WTC11 (cell line): Measurements from ENCODE around the gene KCNJ15. TPM values are rescaled to one million over a fixed set of nuclear protein-coding genes. Genes with fewer than 3 reads are reported as not detected.

ENCODE experiments used
- ATAC-seq: fragments of 200-7000 bp; cut with Tn5 transposase; 2 replicates; pipeline ENCODE4 v1.10.0; 2021; ENCODE audit warnings: mild to moderate bottlenecking, moderate library complexity
- CTCF ChIA-PET: fragments of 300-600 bp; sonication (Branson Sonifier 250); formaldehyde crosslinking; loops from one replicate; lab custom pipeline; 2021; ENCODE audit warnings: antibody characterized with exemption; lab: Charles Lee
- POLR2A ChIA-PET: fragments of 350-600 bp; sonication (Branson Sonifier 250); formaldehyde crosslinking; loops from one replicate; lab custom pipeline; 2021; ENCODE audit warnings: antibody characterized with exemption; lab: Charles Lee
- DNase-seq: peaks from one replicate; pipeline ENCODE4 v3.0.0; 2021; ENCODE audit warnings: low spot score
- H3K27ac Mint-ChIP-seq: 2 replicates; pipeline ENCODE4 v1.8.0; 2021; ENCODE audit warnings: mixed read lengths
- H3K27me3 Mint-ChIP-seq: 2 replicates; pipeline ENCODE4 v1.8.0; 2021; ENCODE audit warnings: low read depth, mild to moderate bottlenecking, moderate library complexity, mixed read lengths
- H3K36me3 Mint-ChIP-seq: 2 replicates; pipeline ENCODE4 v1.8.0; 2021; ENCODE audit warnings: mixed read lengths
- H3K4me1 Mint-ChIP-seq: 2 replicates; pipeline ENCODE4 v1.8.0; 2022; ENCODE audit warnings: mixed read lengths
- H3K4me3 Mint-ChIP-seq: 2 replicates; pipeline ENCODE4 v1.8.0; 2021; ENCODE audit warnings: mild to moderate bottlenecking, moderate library complexity, mixed read lengths
- H3K9me3 Mint-ChIP-seq: 2 replicates; pipeline ENCODE4 v1.8.0; 2021; ENCODE audit warnings: mixed read lengths
- ATF1 ChIP-seq: sonication (generic); formaldehyde crosslinking; IDR thresholded peaks from 2 replicates; pipeline ENCODE4 v1.8.1; 2023; ENCODE audit warnings: mild to moderate bottlenecking, moderate library complexity, missing genetic modification reagents
- CREB1 ChIP-seq: sonication (generic); formaldehyde crosslinking; IDR thresholded peaks from 2 replicates; pipeline ENCODE4 v1.8.0; 2023; ENCODE audit warnings: mild to moderate bottlenecking, missing genetic modification reagents
- ETV6 ChIP-seq: sonication (generic); formaldehyde crosslinking; IDR thresholded peaks from 2 replicates; pipeline ENCODE4 v1.8.1; 2022; ENCODE audit warnings: mild to moderate bottlenecking, missing genetic modification reagents
- FOXJ3 ChIP-seq: sonication (generic); formaldehyde crosslinking; IDR thresholded peaks from 2 replicates; pipeline ENCODE4 v1.9.0; 2021; ENCODE audit warnings: missing genetic modification reagents, mild to moderate bottlenecking, borderline replicate concordance
- FOXK1 ChIP-seq: sonication (generic); formaldehyde crosslinking; IDR thresholded peaks from 2 replicates; pipeline ENCODE4 v1.8.0; 2022; ENCODE audit warnings: mild to moderate bottlenecking, moderate library complexity, missing genetic modification reagents
- KAT7 ChIP-seq: sonication (generic); formaldehyde crosslinking; IDR thresholded peaks from 2 replicates; pipeline ENCODE4 v1.8.1; 2023; ENCODE audit warnings: missing genetic modification reagents, mild to moderate bottlenecking, borderline replicate concordance
- NFE2L1 ChIP-seq: sonication (generic); formaldehyde crosslinking; IDR thresholded peaks from 2 replicates; pipeline ENCODE4 v1.8.1; 2023; ENCODE audit warnings: missing genetic modification reagents
- NR1H2 ChIP-seq: sonication (generic); formaldehyde crosslinking; IDR thresholded peaks from 2 replicates; pipeline ENCODE4 v1.9.0; 2021; ENCODE audit warnings: mild to moderate bottlenecking, moderate library complexity, missing genetic modification reagents
- NR2C2 ChIP-seq: sonication (generic); formaldehyde crosslinking; IDR thresholded peaks from 2 replicates; pipeline ENCODE4 v1.8.0; 2022; ENCODE audit warnings: mild to moderate bottlenecking, missing genetic modification reagents
- OVOL2 ChIP-seq: fragments of 250-450 bp; sonication (Bioruptor Pico); IDR thresholded peaks from 2 replicates; pipeline ENCODE4 v1.9.0; 2021; ENCODE audit warnings: mild to moderate bottlenecking, borderline replicate concordance
- PRRX2 ChIP-seq: fragments of 250-450 bp; sonication (Bioruptor Pico); IDR thresholded peaks from 2 replicates; pipeline ENCODE4 v1.8.0; 2021; ENCODE audit warnings: mild to moderate bottlenecking
- RELA ChIP-seq: sonication (generic); formaldehyde crosslinking; IDR thresholded peaks from 2 replicates; pipeline ENCODE4 v1.8.1; 2022; ENCODE audit warnings: missing genetic modification reagents, mild to moderate bottlenecking, borderline replicate concordance
- SMAD3 ChIP-seq: sonication (generic); formaldehyde crosslinking; IDR thresholded peaks from 2 replicates; pipeline ENCODE4 v1.8.0; 2022; ENCODE audit warnings: missing genetic modification reagents, mild to moderate bottlenecking, borderline replicate concordance
- SOX15 ChIP-seq: fragments of 250-450 bp; sonication (Bioruptor Pico); IDR thresholded peaks from 2 replicates; pipeline ENCODE4 v1.9.0; 2021; ENCODE audit warnings: mild to moderate bottlenecking
- TCF7 ChIP-seq: sonication (generic); formaldehyde crosslinking; IDR thresholded peaks from 2 replicates; pipeline ENCODE4 v1.8.0; 2022; ENCODE audit warnings: mild to moderate bottlenecking, low read depth, missing genetic modification reagents, moderate library complexity
- ZNF219 ChIP-seq: sonication (generic); formaldehyde crosslinking; IDR thresholded peaks from 2 replicates; pipeline ENCODE4 v1.8.0; 2023; ENCODE audit warnings: missing genetic modification reagents, mild to moderate bottlenecking, borderline replicate concordance
- ZNF317 ChIP-seq: sonication (generic); formaldehyde crosslinking; IDR thresholded peaks from 2 replicates; pipeline ENCODE4 v1.8.1; 2023; ENCODE audit warnings: low read depth, mild to moderate bottlenecking, moderate library complexity, missing genetic modification reagents, borderline replicate concordance
- ZNF396 ChIP-seq: fragments of 250-450 bp; sonication (Bioruptor Pico); IDR thresholded peaks from 2 replicates; pipeline ENCODE4 v1.8.0; 2021; ENCODE audit warnings: mild to moderate bottlenecking, moderate library complexity, borderline replicate concordance
- ZNF423 ChIP-seq: fragments of 250-450 bp; sonication (Bioruptor Pico); IDR thresholded peaks from 2 replicates; pipeline ENCODE4 v2.1.2; 2022; ENCODE audit warnings: mild to moderate bottlenecking, moderate library complexity
- total RNA-seq: library from RNA; stranded (reverse); gene quantifications from 3 replicates; pipeline ENCODE4 v1.2.3, GENCODE V29; 2021
- TF ChIP-seq, protein P1 (sequence below): sonication (generic); formaldehyde crosslinking; IDR thresholded peaks from 2 replicates; pipeline ENCODE4 v1.8.0; 2023; ENCODE audit warnings: missing genetic modification reagents, mild to moderate bottlenecking, borderline replicate concordance
- TF ChIP-seq, protein P2 (sequence below): fragments of 250-450 bp; sonication (Bioruptor Pico); IDR thresholded peaks from 2 replicates; pipeline ENCODE4 v1.9.0; 2021; ENCODE audit warnings: mild to moderate bottlenecking
- TF ChIP-seq, protein P3 (sequence below): sonication (generic); formaldehyde crosslinking; IDR thresholded peaks from 2 replicates; pipeline ENCODE4 v1.8.1; 2023; ENCODE audit warnings: mild to moderate bottlenecking, missing genetic modification reagents, borderline replicate concordance

Gene KCNJ15
- total RNA-seq, 1 experiment from 2014 or later = 0.57 TPM

DNA sequence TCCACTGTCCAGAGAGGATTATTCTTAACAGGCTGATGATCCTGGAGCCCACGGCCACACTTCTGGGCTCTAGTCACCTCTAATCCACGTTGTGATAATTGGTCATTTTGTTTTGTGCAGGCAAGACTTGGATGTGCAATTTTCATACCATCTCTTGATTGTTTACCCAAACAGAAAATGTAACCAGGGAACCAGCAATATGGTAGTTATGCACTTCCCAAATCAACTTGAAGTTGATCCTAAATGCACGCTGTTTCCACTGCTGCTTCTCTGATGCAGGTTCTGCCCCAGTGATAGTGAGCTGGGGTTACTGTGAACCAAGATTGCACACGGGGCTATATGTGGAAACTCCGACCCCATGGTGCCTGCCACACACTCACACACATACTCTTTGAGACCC, 14.7 kb upstream of the KCNJ15 start (continued):
- TF ChIP-seq, protein P1, sequence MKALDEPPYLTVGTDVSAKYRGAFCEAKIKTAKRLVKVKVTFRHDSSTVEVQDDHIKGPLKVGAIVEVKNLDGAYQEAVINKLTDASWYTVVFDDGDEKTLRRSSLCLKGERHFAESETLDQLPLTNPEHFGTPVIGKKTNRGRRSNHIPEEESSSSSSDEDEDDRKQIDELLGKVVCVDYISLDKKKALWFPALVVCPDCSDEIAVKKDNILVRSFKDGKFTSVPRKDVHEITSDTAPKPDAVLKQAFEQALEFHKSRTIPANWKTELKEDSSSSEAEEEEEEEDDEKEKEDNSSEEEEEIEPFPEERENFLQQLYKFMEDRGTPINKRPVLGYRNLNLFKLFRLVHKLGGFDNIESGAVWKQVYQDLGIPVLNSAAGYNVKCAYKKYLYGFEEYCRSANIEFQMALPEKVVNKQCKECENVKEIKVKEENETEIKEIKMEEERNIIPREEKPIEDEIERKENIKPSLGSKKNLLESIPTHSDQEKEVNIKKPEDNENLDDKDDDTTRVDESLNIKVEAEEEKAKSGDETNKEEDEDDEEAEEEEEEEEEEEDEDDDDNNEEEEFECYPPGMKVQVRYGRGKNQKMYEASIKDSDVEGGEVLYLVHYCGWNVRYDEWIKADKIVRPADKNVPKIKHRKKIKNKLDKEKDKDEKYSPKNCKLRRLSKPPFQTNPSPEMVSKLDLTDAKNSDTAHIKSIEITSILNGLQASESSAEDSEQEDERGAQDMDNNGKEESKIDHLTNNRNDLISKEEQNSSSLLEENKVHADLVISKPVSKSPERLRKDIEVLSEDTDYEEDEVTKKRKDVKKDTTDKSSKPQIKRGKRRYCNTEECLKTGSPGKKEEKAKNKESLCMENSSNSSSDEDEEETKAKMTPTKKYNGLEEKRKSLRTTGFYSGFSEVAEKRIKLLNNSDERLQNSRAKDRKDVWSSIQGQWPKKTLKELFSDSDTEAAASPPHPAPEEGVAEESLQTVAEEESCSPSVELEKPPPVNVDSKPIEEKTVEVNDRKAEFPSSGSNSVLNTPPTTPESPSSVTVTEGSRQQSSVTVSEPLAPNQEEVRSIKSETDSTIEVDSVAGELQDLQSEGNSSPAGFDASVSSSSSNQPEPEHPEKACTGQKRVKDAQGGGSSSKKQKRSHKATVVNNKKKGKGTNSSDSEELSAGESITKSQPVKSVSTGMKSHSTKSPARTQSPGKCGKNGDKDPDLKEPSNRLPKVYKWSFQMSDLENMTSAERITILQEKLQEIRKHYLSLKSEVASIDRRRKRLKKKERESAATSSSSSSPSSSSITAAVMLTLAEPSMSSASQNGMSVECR (CRISPR knock-in tag) = no peak
- TF ChIP-seq TCF7 (CRISPR knock-in tag) (no peak), SOX15 (no peak), ZNF219 (CRISPR knock-in tag) (no peak), ZNF396 (CRISPR knock-in tag) (no peak), ETV6 (no peak), CREB1 (no peak), PRRX2 (no peak), RELA (no peak), SMAD3 (CRISPR knock-in tag) (no peak)
- TF ChIP-seq, protein P2, sequence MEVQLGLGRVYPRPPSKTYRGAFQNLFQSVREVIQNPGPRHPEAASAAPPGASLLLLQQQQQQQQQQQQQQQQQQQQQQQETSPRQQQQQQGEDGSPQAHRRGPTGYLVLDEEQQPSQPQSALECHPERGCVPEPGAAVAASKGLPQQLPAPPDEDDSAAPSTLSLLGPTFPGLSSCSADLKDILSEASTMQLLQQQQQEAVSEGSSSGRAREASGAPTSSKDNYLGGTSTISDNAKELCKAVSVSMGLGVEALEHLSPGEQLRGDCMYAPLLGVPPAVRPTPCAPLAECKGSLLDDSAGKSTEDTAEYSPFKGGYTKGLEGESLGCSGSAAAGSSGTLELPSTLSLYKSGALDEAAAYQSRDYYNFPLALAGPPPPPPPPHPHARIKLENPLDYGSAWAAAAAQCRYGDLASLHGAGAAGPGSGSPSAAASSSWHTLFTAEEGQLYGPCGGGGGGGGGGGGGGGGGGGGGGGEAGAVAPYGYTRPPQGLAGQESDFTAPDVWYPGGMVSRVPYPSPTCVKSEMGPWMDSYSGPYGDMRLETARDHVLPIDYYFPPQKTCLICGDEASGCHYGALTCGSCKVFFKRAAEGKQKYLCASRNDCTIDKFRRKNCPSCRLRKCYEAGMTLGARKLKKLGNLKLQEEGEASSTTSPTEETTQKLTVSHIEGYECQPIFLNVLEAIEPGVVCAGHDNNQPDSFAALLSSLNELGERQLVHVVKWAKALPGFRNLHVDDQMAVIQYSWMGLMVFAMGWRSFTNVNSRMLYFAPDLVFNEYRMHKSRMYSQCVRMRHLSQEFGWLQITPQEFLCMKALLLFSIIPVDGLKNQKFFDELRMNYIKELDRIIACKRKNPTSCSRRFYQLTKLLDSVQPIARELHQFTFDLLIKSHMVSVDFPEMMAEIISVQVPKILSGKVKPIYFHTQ (CRISPR knock-in tag) = no peak
- TF ChIP-seq, all 79 proteins: peak for 0

DNA sequence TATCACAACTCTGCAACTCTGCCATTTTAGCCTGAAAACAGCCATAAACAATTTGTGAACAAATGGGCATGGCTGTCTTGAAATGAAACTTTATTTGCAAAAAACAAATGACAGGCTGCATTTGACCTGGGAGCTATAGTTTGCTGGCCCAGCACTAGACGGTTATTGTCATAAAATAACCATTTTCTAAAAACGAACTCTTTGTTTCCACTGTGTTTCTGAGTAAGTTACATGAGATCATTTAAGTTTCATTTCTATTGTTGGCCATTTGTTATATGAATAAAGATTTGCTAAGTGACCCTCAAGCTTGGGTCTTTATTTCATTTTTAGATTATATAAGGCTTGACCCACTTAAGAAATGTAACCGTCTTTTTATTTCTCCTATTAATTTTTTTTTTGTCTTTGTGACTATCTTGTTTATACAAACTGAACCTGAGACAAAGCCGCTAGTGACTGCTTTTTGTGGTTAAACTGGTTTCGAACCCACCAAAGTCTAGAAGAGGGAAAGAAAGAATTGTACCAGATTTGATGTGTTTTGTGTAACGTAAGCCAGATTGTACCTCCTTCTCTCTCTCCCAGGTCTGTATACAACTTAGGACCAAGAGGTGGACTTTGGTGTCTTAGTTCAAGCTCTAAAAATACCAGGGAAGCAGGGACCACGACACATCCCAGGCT, 12.9 kb upstream of the KCNJ15 start:
- CTCF ChIA-PET = interaction anchor here (1.0 to 3.3 kb wide), 2 partner anchors 85 to 108 kb away, joined by 3 to 10 read pairs; no protein-coding TSS in a partner anchor
- no peak for DNase-seq
- TF ChIP-seq ZNF317 = no peak
- TF ChIP-seq NR2C2 (CRISPR knock-in tag) = no peak
- TF ChIP-seq FOXJ3 = no peak
- TF ChIP-seq ZNF423 = no peak
- no peak for TF ChIP-seq KAT7 (CRISPR knock-in tag)
- TF ChIP-seq NFE2L1 (CRISPR knock-in tag) = no peak
- TF ChIP-seq OVOL2 = no peak
- TF ChIP-seq, protein P3, sequence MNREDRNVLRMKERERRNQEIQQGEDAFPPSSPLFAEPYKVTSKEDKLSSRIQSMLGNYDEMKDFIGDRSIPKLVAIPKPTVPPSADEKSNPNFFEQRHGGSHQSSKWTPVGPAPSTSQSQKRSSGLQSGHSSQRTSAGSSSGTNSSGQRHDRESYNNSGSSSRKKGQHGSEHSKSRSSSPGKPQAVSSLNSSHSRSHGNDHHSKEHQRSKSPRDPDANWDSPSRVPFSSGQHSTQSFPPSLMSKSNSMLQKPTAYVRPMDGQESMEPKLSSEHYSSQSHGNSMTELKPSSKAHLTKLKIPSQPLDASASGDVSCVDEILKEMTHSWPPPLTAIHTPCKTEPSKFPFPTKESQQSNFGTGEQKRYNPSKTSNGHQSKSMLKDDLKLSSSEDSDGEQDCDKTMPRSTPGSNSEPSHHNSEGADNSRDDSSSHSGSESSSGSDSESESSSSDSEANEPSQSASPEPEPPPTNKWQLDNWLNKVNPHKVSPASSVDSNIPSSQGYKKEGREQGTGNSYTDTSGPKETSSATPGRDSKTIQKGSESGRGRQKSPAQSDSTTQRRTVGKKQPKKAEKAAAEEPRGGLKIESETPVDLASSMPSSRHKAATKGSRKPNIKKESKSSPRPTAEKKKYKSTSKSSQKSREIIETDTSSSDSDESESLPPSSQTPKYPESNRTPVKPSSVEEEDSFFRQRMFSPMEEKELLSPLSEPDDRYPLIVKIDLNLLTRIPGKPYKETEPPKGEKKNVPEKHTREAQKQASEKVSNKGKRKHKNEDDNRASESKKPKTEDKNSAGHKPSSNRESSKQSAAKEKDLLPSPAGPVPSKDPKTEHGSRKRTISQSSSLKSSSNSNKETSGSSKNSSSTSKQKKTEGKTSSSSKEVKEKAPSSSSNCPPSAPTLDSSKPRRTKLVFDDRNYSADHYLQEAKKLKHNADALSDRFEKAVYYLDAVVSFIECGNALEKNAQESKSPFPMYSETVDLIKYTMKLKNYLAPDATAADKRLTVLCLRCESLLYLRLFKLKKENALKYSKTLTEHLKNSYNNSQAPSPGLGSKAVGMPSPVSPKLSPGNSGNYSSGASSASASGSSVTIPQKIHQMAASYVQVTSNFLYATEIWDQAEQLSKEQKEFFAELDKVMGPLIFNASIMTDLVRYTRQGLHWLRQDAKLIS (CRISPR knock-in tag) = no peak
- TF ChIP-seq NR1H2 (CRISPR knock-in tag) = no peak
- TF ChIP-seq FOXK1 (CRISPR knock-in tag) = no peak
- no peak for TF ChIP-seq ATF1
- TF ChIP-seq, protein P1 (CRISPR knock-in tag) = no peak

More for the DNA sequence above, 12.9 kb upstream of the KCNJ15 start:
- Mint-ChIP-seq H3K4me3 (no peak overlapping the region), H3K9me3 (peaks cover 10% of the 10 kb centered on the region), H3K4me1 (no peaks in the 10 kb centered on the region), H3K36me3 (no peaks in the 10 kb centered on the region), H3K27ac (no peak overlapping the region), H3K27me3 (no peaks in the 10 kb centered on the region)
- POLR2A ChIA-PET = no interaction called here
- ATAC-seq = no peak
